Fibroblast of lung (primary cell): ENCODE measurements around the gene EPHB6.

Experiments used
- CTCF ChIP-seq, 2 donors: IDR thresholded peaks in 1 of 2; conservative IDR thresholded peaks in 1 of 2; 1 replicate in 1 of 2; 2 replicates in 1 of 2; pipeline ENCODE4 v1.5.1; 2011 to 2012; ENCODE audit warnings: low read length in 2 of 2, control low read depth in 1 of 2, inconsistent platforms in 1 of 2, low read depth in 1 of 2, mild to moderate bottlenecking in 1 of 2
- EZH2 ChIP-seq: IDR thresholded peaks from 2 replicates; pipeline ENCODE4 v1.5.1; 2012; ENCODE audit warnings: low read length, control low read depth, mild to moderate bottlenecking; ENCODE audit errors: missing control alignments

GRCh38 chr7:142870147-142870559 is 15.3 kb downstream of the EPHB6 start:
- TF ChIP-seq EZH2, result no peak
- no peak for TF ChIP-seq CTCF (conservative IDR thresholded peaks at IDR 0.05 in 1 of 2, IDR thresholded peaks at IDR 0.05 in 1 of 2; ENCODE audit: low read depth in 1 of 2, low read length in 2 of 2)
